HG02678 (cell line): Measurements from ENCODE around the gene TLR8.

Experiments used
- ATAC-seq: cut with Tn5 transposase; IDR thresholded peaks from one replicate; pipeline ENCODE4 v1.9.1; 2021; ENCODE audit warnings: mild to moderate bottlenecking, moderate library complexity; ENCODE audit not compliant: unreplicated experiment

The TLR8 gene

DNA sequence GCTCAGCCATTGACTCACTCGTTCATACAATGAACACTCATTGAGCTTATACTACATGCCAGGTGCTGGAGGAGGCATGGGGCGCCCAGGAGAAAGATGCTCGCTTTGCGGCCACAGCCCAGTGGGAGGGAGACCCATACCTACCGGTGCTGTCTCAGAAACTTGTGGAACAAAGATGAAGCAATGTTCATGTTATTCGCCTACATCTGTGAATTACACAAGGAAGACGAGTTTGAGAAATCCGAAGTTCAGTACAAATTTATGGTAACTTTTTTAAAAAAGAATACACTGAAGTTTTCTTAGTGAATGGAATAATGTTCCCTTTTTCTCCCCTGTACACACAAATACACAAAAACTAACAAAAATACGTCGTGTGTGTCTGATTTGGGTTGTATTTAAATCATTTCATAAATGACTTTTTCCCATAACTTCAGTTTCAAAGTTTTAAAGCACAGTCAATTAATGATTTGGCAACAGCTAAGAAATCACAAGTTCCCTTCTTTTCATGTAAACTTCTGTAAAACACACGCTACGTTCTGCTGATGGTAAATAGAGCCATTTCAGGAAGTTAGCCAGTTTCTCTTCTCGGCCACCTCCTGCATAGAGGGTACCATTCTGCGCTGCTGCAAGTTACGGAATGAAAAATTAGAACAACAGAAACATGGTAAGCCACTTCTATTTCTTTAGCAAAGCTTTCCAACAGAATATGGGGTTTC lies at the start of gene TLR8:
Gene TLR8 (plus strand): TSS at position 575 of the 716 bp plus-strand sequence. CDS start 87 bp downstream, at position 662.
- no peak for ATAC-seq

DNA sequence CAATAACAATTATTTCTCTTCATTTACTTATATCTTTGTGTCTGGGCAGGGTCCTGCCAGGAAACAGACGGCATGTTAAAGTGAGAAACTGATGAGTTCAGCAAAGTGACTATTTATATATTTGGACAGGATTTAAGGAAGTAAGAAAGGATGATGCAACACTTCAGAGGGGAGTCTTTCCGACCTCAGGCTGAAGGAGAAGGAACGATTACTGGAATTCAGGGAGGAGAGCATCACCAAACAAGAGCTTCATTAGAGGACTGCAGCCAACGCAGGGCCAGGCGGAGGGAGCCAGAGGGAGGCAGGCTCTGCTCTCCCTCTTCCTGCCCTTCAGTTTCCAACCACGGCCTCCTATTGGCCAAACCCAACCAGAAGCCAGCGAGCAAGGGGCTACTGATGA lies 41.1 kb upstream of the TLR8 start:
- no peak for ATAC-seq

DNA sequence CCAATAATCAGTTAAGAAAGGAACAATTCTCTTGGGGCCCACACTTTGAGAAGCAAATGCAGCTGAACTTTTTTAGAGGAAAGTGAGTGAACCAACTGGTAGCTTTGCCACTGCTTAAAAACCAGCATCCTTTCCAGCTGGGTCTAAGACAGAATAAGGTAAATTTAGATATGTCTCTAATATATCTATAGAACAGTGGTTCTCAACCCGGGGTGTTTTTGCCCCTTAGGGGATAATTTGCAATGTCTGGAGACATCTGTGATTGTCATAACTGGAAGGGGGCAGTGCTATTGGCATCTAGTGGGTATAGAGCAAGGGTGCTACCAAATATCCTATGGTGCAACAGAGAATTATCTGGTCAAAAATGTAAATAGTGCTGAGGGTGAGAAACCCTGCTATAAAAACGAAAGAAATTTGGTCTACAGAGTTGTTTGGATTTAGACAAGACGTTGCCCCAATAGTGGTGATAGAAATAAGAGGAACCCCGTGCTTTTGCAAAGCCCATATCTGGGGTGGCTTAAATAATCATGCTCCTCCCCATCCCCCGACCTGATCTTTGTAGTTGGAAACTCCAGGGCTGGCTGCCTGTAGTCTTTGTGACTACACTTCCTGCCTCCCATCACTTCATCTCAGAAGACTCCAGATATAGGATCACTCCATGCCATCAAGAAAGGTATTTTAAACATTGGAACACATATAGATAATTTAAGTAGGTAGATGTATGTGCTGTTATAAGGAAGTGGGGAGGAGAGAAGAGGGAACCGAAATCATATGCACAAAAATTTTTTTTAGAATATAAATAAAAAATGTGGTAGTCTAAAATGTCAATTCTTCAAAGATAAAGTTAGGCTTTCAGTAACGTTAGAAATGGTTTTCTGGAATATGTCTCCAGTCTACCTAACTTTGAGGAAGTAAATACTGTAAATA lies 39.7 kb upstream of the TLR8 start, which contains the start of gene TLR7:
Gene TLR7 (plus strand): TSS at position 622 of the 927 bp plus-strand sequence. CDS start 507 bp downstream, outside the sequence.
- ATAC-seq, result peak; percentile 45

- ATAC-seq, result peak; percentile 33
Observed at GRCh38 chrX:12867685-12868084, 38.7 kb upstream of the TLR8 start.

GRCh38 chrX:12868747-12869146 lies 37.7 kb upstream of the TLR8 start:
- peak; percentile 51 for ATAC-seq

DNA sequence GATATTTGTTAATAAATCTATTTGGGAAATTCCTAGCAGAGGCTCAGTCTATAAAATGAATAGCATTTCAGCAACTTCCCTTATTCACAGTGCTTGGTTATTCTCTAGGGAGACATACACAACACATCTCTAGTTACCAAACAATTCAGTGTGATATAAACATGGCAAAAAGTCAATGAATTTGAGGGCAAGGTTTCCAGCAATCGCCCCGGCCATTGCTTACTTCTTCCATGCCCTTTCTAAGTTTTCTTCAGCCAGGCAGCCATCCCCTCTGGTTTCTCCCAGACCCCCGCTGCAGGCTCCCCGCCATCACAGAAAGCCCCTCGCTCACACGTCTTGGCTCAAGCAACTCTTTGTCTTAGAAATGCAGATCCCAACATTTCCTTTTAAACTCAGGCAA lies 35.2 kb upstream of the TLR8 start:
- no peak for ATAC-seq

GRCh38 chrX:12872741-12873140 lies 33.7 kb upstream of the TLR8 start:
- no peak for ATAC-seq

- ATAC-seq, result no peak
Observed at GRCh38 chrX:12874581-12874980, 31.8 kb upstream of the TLR8 start.

DNA sequence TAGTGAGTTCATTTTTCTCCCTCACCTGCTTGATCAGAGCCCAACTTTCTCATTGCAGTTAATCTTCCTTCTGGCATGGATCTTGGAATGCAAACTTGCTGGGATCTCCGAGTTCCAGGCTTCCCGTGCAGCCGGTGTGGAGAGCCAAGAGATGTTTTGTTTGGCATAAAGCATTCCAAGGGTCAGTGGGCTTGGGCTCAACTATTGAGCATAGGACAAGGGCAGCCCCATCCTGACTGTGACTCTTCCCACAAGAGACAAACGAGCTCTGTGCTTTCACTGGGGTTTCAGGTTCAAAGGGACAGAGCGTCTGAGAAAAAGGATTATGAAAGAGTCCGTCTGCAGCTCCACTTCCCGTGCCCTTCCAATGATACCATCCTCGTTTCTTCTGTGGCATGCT lies 29.0 kb upstream of the TLR8 start:
- no peak for ATAC-seq

DNA sequence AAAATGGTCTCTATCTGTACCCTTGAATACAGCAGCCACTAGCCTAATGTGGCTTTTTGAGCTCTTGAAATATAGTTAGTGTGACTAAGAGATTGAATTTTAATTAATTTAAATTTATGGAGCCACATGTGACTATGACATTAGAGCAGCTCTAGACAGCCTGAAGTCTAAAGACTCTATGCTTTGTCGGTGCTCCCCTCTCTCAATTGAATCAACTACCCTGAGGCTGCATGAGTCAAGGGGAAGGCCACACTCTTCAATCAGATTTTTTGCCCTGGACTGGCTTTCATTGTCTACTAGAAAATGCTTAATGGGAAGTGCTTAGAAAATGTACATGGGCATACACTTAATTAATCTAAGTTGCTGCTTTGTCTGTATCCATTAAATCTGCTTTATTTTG lies 27.9 kb upstream of the TLR8 start:
- no peak for ATAC-seq

DNA sequence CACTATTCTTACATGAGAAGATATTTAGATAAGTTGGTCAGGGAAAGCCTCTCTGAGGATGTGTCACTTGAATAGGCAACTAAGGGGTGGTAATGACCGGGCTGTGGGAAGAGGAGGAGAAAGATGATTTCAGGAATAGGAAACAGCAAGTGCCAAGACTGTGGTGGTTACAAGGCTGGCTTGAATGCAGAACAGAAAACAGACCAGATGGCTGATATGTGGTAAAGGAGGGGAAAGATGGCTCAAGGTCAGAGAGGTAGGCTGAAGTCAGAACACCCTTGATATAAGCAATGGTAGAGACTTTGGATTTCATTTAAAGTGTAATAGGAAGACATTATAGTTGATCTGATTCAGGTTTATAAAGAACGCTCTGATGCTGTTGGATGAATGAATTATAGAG lies 24.5 kb upstream of the TLR8 start:
- no peak for ATAC-seq

GRCh38 chrX:12885508-12885907 lies 20.9 kb upstream of the TLR8 start:
- ATAC-seq, result no peak

DNA sequence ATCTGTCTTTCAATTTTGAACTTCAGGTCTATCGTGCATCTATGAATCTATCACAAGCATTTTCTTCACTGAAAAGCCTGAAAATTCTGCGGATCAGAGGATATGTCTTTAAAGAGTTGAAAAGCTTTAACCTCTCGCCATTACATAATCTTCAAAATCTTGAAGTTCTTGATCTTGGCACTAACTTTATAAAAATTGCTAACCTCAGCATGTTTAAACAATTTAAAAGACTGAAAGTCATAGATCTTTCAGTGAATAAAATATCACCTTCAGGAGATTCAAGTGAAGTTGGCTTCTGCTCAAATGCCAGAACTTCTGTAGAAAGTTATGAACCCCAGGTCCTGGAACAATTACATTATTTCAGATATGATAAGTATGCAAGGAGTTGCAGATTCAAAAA lies 19.9 kb upstream of the TLR8 start:
- ATAC-seq, result no peak

GRCh38 chrX:12887141-12887540 lies 19.3 kb upstream of the TLR8 start:
- ATAC-seq, result no peak

- no peak for ATAC-seq
Observed at GRCh38 chrX:12887767-12888166, 18.7 kb upstream of the TLR8 start.

DNA sequence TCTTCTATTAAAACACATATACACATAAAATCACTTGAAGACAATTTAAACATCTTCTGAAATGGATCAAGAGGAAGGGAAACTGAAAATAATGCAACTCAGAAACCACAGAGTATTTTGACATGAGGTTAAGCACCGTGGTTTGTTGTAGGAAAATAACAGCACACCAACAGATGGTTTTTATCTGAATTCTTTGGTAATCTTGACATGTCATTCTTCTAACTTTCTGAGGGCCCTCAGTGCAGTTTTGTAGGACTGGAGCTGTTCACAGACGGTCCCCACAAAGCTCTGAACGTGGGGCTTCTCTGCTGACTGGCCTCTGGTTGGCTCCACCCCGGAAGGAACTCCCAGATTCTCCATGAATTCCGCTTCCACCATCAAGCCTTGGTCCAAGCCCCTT lies 16.0 kb upstream of the TLR8 start:
- peak; percentile 45 for ATAC-seq

GRCh38 chrX:12891171-12891570 lies 15.2 kb upstream of the TLR8 start:
- no peak for ATAC-seq

- ATAC-seq, result peak; percentile 73
Observed at GRCh38 chrX:12891915-12892506, 14.4 kb upstream of the TLR8 start.

GRCh38 chrX:12892716-12893115 lies 13.7 kb upstream of the TLR8 start:
- ATAC-seq, result no peak

DNA sequence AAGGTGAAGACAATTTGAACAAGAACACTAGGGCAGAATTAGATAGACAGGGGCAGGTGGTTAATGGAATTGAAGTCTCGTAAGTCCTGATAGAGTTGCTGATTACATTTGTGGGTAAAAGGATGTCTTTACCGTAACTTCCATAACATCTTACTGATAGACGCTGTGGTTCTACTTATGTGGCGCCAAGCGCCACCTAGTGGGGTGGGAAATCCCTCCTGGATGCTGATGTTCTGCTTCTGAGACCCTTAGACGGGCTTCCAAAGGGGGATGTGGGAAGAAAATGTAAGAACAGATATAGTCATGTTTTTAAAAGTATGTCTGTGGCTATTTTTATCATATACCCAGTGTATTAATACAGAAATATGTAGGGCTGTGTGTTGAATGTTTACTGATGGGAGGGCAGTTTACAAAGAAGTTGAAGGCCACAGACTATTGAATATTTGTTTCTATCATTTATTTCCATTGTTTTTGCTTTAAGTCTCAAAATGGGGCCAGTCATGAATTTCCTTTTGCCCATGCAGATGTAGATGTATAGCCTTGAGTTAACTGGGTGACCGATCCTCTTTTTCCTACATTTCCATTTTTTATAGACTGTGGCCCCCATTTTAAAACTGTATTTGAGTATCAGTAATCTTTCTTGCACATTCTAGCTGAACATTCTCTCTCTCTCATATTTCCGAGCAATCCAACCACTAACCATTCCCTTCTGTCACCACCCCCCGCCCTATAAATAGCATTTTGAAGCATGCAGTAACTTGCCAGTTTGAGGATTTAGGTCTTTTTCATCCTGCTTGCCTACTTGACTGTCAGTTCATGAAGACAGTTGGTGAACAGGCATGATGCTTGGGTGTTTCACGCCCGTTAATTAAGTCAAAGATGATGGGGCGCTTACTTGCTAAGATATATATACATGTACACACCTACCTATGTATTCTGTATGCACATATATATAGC lies 12.1 kb upstream of the TLR8 start:
- ATAC-seq, result no peak
